ENCODE data around the gene NOP16. TPM values are rescaled to one million over a fixed set of nuclear protein-coding genes. Genes with fewer than 3 reads are reported as not detected.

The NOP16 gene
- total RNA-seq, 6 experiments from 2014 or later = 27.8 to 48.7 (median 33.2) TPM

GRCh38 chr5:176426876-176427275 is 38.5 kb upstream of the NOP16 start:
- no peak for DNase-seq
- Mint-ChIP-seq H3K27me3 (ENCODE audit: insufficient read depth) (peaks cover 18% of the 10 kb centered on the region), H3K27ac (no peak overlapping the region), H3K36me3 (ENCODE audit: low read depth) (no peaks in the 10 kb centered on the region), H3K4me3 (no peak overlapping the region), H3K4me1 (ENCODE audit: low read depth) (peaks cover 8% of the 10 kb centered on the region; the same call in 1 of the 2 replicates), H3K9me3 (no peaks in the 10 kb centered on the region)
- no peak for TF ChIP-seq CTCF (IDR thresholded peaks at IDR 0.05)

GRCh38 chr5:176425791-176426190 is 37.4 kb upstream of the NOP16 start:
- H3K9me3 Mint-ChIP-seq = 0 out of 2 replicates have a peak, but pooled peaks cover 3% of the 10 kb centered on the region
- no peak overlapping the region for H3K27ac Mint-ChIP-seq
- H3K36me3 Mint-ChIP-seq (ENCODE audit: low read depth) = no peaks in the 10 kb centered on the region
- no peak overlapping the region for H3K4me3 Mint-ChIP-seq
- H3K4me1 Mint-ChIP-seq (ENCODE audit: low read depth) = peaks cover 8% of the 10 kb centered on the region; the same call in 1 of the 2 replicates
- no peak for TF ChIP-seq CTCF (IDR thresholded peaks at IDR 0.05)
- DNase-seq = no peak
- peaks cover 22% of the 10 kb centered on the region for H3K27me3 Mint-ChIP-seq (ENCODE audit: insufficient read depth)

- H3K27ac Mint-ChIP-seq = no peak overlapping the region
- H3K4me1 Mint-ChIP-seq (ENCODE audit: low read depth) = peaks cover 8% of the 10 kb centered on the region; the same call in 1 of the 2 replicates
- no peak for TF ChIP-seq CTCF (IDR thresholded peaks at IDR 0.05)
- peaks cover 24% of the 10 kb centered on the region for H3K27me3 Mint-ChIP-seq (ENCODE audit: insufficient read depth)
- DNase-seq = no peak
- H3K36me3 Mint-ChIP-seq (ENCODE audit: low read depth) = no peaks in the 10 kb centered on the region
- H3K4me3 Mint-ChIP-seq = no peak overlapping the region
- 0 out of 2 replicates have a peak, but pooled peaks cover 3% of the 10 kb centered on the region for H3K9me3 Mint-ChIP-seq
Measured at GRCh38 chr5:176425138-176425537, 36.7 kb upstream of the NOP16 start.

GRCh38 chr5:176424181-176424580 is 35.8 kb upstream of the NOP16 start:
- Mint-ChIP-seq H3K4me3 (no peak overlapping the region), H3K27ac (no peak overlapping the region), H3K36me3 (ENCODE audit: low read depth) (no peaks in the 10 kb centered on the region), H3K4me1 (ENCODE audit: low read depth) (peaks cover 8% of the 10 kb centered on the region; the same call in 1 of the 2 replicates), H3K27me3 (ENCODE audit: insufficient read depth) (peaks cover 29% of the 10 kb centered on the region), H3K9me3 (0 out of 2 replicates have a peak, but pooled peaks cover 3% of the 10 kb centered on the region)
- no peak for DNase-seq
- no peak for TF ChIP-seq CTCF (IDR thresholded peaks at IDR 0.05)

- H3K9me3 Mint-ChIP-seq = 0 out of 2 replicates have a peak, but pooled peaks cover 3% of the 10 kb centered on the region
- no peak for DNase-seq
- H3K27me3 Mint-ChIP-seq (ENCODE audit: insufficient read depth) = peaks cover 29% of the 10 kb centered on the region
- no peak overlapping the region for H3K4me3 Mint-ChIP-seq
- H3K4me1 Mint-ChIP-seq (ENCODE audit: low read depth) = peaks cover 7% of the 10 kb centered on the region
- H3K27ac Mint-ChIP-seq = no peak overlapping the region
- no peak for TF ChIP-seq CTCF (IDR thresholded peaks at IDR 0.05)
- H3K36me3 Mint-ChIP-seq (ENCODE audit: low read depth) = no peaks in the 10 kb centered on the region
Measured at GRCh38 chr5:176420972-176421544, 32.7 kb upstream of the NOP16 start.
